Measurements from ENCODE around the gene FRMPD4.

DNA sequence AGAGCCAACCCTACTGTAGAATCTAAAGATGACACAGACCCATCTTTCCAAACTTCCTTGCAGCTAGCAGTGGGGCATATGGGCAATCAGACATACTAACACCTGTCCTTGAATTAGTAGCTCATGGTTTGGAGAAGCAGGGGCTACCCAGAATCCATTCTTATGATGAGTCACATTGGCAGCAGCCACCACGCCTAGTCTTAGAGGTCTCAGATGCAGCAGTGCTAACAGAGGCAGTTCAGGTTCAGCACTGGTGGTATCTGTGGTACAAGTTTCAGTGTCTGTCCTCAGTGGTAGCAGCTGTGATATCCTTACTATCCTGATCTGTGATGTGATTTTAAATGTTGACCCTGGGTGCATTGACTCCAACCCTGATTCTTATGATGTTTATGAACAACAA, 68.1 kb downstream of the FRMPD4 start:
- TF ChIP-seq, protein P1, sequence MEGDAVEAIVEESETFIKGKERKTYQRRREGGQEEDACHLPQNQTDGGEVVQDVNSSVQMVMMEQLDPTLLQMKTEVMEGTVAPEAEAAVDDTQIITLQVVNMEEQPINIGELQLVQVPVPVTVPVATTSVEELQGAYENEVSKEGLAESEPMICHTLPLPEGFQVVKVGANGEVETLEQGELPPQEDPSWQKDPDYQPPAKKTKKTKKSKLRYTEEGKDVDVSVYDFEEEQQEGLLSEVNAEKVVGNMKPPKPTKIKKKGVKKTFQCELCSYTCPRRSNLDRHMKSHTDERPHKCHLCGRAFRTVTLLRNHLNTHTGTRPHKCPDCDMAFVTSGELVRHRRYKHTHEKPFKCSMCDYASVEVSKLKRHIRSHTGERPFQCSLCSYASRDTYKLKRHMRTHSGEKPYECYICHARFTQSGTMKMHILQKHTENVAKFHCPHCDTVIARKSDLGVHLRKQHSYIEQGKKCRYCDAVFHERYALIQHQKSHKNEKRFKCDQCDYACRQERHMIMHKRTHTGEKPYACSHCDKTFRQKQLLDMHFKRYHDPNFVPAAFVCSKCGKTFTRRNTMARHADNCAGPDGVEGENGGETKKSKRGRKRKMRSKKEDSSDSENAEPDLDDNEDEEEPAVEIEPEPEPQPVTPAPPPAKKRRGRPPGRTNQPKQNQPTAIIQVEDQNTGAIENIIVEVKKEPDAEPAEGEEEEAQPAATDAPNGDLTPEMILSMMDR (conservative IDR thresholded peaks at IDR 0.05; ENCODE audit: low read depth in 2 of 2), result no peak
- TF ChIP-seq JUNB (IDR thresholded peaks at IDR 0.05; ENCODE audit: unreplicated experiment) (no peak), EZH2 (IDR thresholded peaks at IDR 0.05; ENCODE audit: low read depth, unreplicated experiment) (no peak), EZH2phosphoT487 (IDR thresholded peaks at IDR 0.05; ENCODE audit: unreplicated experiment) (no peak), CREB1 (CRISPR knock-in tag; IDR thresholded peaks at IDR 0.05; ENCODE audit: low read depth) (no peak), POLR2AphosphoS5 (IDR thresholded peaks at IDR 0.05; ENCODE audit: low read depth) (no peak), ZNF114 (CRISPR knock-in tag; IDR thresholded peaks at IDR 0.05) (no peak)
- TF ChIP-seq, protein P2, sequence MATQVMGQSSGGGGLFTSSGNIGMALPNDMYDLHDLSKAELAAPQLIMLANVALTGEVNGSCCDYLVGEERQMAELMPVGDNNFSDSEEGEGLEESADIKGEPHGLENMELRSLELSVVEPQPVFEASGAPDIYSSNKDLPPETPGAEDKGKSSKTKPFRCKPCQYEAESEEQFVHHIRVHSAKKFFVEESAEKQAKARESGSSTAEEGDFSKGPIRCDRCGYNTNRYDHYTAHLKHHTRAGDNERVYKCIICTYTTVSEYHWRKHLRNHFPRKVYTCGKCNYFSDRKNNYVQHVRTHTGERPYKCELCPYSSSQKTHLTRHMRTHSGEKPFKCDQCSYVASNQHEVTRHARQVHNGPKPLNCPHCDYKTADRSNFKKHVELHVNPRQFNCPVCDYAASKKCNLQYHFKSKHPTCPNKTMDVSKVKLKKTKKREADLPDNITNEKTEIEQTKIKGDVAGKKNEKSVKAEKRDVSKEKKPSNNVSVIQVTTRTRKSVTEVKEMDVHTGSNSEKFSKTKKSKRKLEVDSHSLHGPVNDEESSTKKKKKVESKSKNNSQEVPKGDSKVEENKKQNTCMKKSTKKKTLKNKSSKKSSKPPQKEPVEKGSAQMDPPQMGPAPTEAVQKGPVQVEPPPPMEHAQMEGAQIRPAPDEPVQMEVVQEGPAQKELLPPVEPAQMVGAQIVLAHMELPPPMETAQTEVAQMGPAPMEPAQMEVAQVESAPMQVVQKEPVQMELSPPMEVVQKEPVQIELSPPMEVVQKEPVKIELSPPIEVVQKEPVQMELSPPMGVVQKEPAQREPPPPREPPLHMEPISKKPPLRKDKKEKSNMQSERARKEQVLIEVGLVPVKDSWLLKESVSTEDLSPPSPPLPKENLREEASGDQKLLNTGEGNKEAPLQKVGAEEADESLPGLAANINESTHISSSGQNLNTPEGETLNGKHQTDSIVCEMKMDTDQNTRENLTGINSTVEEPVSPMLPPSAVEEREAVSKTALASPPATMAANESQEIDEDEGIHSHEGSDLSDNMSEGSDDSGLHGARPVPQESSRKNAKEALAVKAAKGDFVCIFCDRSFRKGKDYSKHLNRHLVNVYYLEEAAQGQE (IDR thresholded peaks at IDR 0.05; ENCODE audit: unreplicated experiment), result no peak

Data from GM23338 (cell line).